IgD-negative memory B cell (primary cell): ENCODE results near the gene ZNF438. TPM values are rescaled to one million over a fixed set of nuclear protein-coding genes. Genes with fewer than 3 reads are reported as not detected.

ENCODE experiments used
- H3K27ac Mint-ChIP-seq, 3 donors: one replicate each; pipeline ENCODE4 v1.8.0; 2020 to 2022; ENCODE audit warnings: mild to moderate bottlenecking in 3 of 3, mixed read lengths in 3 of 3, moderate library complexity in 1 of 3
- H3K27me3 Mint-ChIP-seq: one replicate; pipeline ENCODE4 v1.8.0; 2021; ENCODE audit warnings: mixed read lengths
- H3K36me3 Mint-ChIP-seq: one replicate; pipeline ENCODE4 v1.8.0; 2020; ENCODE audit warnings: mild to moderate bottlenecking, mixed read lengths
- H3K4me1 Mint-ChIP-seq, 3 donors: one replicate each; pipeline ENCODE4 v1.8.0; 2020 to 2022; ENCODE audit warnings: mixed read lengths in 3 of 3, mild to moderate bottlenecking in 1 of 3
- H3K4me3 Mint-ChIP-seq, 4 donors: one replicate each; pipeline ENCODE4 v1.8.0; 2020 to 2022; ENCODE audit warnings: mild to moderate bottlenecking in 4 of 4, mixed read lengths in 4 of 4, moderate library complexity in 3 of 4
- H3K9me3 Mint-ChIP-seq, 3 donors: one replicate each; pipeline ENCODE4 v1.8.0; 2020 to 2021; ENCODE audit warnings: mixed read lengths in 3 of 3, mild to moderate bottlenecking in 1 of 3
- polyA plus RNA-seq: library from polyadenylated mRNA; unstranded; fragments of 300-500 nt; fragmentation: Illumina TruSeq; gene quantifications from one replicate; pipeline ENCODE4 v1.2.3, GENCODE V29; 2021

ZNF438 gene
- polyA plus RNA-seq, 1 donor from 2014 or later: 4.0 TPM

DNA sequence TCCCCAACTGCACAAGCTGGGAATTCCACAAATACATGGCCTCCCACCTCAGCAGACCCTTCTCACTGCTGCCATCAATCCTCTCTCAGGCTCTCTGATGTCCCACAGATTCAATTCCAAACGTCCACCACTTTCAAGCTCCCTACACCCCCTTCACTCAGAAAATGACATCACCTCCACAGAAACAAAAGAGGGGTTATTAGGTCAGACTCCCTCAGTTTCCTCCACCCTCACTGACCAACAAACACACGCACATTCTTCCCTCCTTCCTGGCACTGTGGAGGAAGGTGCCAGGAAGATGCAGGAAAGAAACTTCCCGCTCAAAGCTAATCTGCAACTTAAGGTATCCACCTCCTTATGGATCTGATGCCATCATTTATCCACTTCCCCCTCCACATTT, 18.3 kb downstream of the ZNF438 start:
- Mint-ChIP-seq H3K27ac (no peak overlapping the region), H3K9me3 (peaks cover 0 to 6% (median 0%) of the 10 kb centered on the region in 3 donors), H3K36me3 (peaks cover 6% of the 10 kb centered on the region), H3K4me1 (peaks cover 0 to 2% (median 0%) of the 10 kb centered on the region in 3 donors), H3K27me3 (no peaks in the 10 kb centered on the region), H3K4me3 (no peak overlapping the region)

DNA sequence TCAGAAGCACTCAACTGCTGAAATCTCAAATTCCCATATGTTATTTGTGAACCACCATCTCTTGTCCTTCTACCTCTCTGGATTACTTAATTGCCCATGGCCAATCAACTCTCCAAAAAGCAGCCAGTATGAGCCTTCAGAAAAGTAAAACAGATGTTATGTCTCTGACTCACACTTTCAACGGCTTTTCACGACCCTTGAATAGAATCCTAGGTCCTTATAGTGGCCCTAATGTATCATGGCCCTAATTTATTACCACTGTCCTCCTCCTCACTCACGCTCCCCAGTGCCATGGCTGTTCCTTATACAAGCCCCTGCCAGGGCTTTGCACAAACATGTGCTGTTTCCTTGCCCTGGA, 20.0 kb downstream of the ZNF438 start:
- H3K27ac Mint-ChIP-seq: no peak overlapping the region
- peak overlapping the region in 1 of 4 donors; percentile 32 for H3K4me3 Mint-ChIP-seq
- H3K36me3 Mint-ChIP-seq: peaks cover 4% of the 10 kb centered on the region
- H3K9me3 Mint-ChIP-seq: peaks cover 0 to 6% (median 0%) of the 10 kb centered on the region in 3 donors
- H3K4me1 Mint-ChIP-seq: no peaks in the 10 kb centered on the region
- H3K27me3 Mint-ChIP-seq: no peaks in the 10 kb centered on the region

- H3K27me3 Mint-ChIP-seq: no peaks in the 10 kb centered on the region
- peaks cover 4% of the 10 kb centered on the region for H3K36me3 Mint-ChIP-seq
- no peak overlapping the region for H3K4me3 Mint-ChIP-seq
- no peak overlapping the region for H3K27ac Mint-ChIP-seq
- H3K4me1 Mint-ChIP-seq: no peaks in the 10 kb centered on the region
- peaks cover 0 to 6% (median 0%) of the 10 kb centered on the region in 3 donors for H3K9me3 Mint-ChIP-seq
Observed at GRCh38 chr10:31011017-31011664, 20.5 kb downstream of the ZNF438 start.

GRCh38 chr10:31010062-31010461, 21.6 kb downstream of the ZNF438 start:
- Mint-ChIP-seq H3K36me3 (peaks cover 4% of the 10 kb centered on the region), H3K4me3 (no peak overlapping the region), H3K9me3 (peaks cover 0 to 6% (median 0%) of the 10 kb centered on the region in 3 donors), H3K4me1 (peaks cover 0 to 4% (median 0%) of the 10 kb centered on the region in 3 donors), H3K27ac (no peak overlapping the region), H3K27me3 (no peaks in the 10 kb centered on the region)

DNA sequence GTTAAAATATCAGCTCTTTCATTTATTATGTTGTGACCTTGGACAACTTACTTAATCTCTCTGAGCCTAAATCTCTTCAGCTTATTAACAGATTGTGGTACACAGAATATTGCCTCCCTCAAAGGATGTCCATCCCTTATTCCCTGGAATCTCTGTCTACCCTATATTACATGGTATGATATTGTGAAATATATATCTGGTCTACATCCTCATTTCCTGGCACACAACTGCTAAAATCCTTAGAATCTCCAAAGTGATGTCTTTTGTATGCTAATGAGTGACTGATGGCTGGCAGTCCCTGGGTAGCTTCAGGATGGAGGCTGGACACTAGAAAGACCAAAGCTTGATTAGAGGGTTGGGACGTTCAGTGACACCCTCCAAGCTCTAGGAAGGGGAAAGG, 25.8 kb downstream of the ZNF438 start:
- H3K4me1 Mint-ChIP-seq: peaks cover 0 to 8% (median 2%) of the 10 kb centered on the region in 3 donors
- H3K27ac Mint-ChIP-seq: no peak overlapping the region
- H3K4me3 Mint-ChIP-seq: no peak overlapping the region
- peaks cover 0 to 5% (median 4%) of the 10 kb centered on the region in 3 donors for H3K9me3 Mint-ChIP-seq
- H3K36me3 Mint-ChIP-seq: peaks cover 4% of the 10 kb centered on the region
- H3K27me3 Mint-ChIP-seq: no peaks in the 10 kb centered on the region

DNA sequence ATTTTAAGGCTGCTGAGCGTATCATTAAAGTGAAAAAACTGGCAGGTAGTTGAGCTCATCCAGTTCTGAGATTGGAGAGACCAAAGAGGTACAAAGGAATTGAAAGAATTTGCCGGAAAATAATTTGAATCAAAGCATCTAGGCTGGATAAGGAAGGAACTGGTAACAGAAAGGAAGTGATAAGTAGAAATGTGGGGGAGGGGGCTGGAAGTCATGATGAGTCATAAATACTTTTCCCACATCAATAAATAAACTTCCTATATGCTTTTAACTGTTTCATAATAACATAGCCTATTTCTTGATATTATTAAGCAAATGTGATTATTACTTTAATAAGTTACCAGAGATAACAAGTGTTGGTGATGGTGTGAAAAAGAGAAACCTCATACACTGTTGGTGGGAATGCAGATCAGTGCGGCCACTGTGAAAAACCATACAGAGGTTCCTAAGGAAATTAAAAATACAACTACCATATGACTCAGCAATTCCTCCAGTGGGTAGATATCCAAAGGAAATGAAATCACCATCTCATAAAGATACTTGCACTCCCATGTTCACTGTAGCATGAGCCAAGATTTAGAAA, 27.0 kb downstream of the ZNF438 start:
- Mint-ChIP-seq H3K36me3 (peaks cover 6% of the 10 kb centered on the region), H3K27me3 (no peaks in the 10 kb centered on the region), H3K27ac (no peak overlapping the region), H3K9me3 (peaks cover 0 to 5% (median 4%) of the 10 kb centered on the region in 3 donors), H3K4me3 (no peak overlapping the region), H3K4me1 (peaks cover 0 to 13% (median 2%) of the 10 kb centered on the region in 3 donors)

GRCh38 chr10:31001740-31002139, 29.9 kb downstream of the ZNF438 start:
- Mint-ChIP-seq H3K9me3 (peaks cover 1 to 6% (median 5%) of the 10 kb centered on the region in 3 donors), H3K27me3 (no peaks in the 10 kb centered on the region), H3K27ac (no peak overlapping the region), H3K36me3 (peaks cover 6% of the 10 kb centered on the region), H3K4me3 (no peak overlapping the region), H3K4me1 (peaks cover 15 to 21% (median 19%) of the 10 kb centered on the region in 3 donors)

GRCh38 chr10:31000867-31001266, 30.8 kb downstream of the ZNF438 start:
- peaks cover 6% of the 10 kb centered on the region for H3K36me3 Mint-ChIP-seq
- H3K4me1 Mint-ChIP-seq: peaks cover 15 to 25% (median 19%) of the 10 kb centered on the region in 3 donors
- H3K4me3 Mint-ChIP-seq: no peak overlapping the region
- H3K27ac Mint-ChIP-seq: no peak overlapping the region
- H3K9me3 Mint-ChIP-seq: peaks cover 1 to 9% (median 6%) of the 10 kb centered on the region in 3 donors
- H3K27me3 Mint-ChIP-seq: no peaks in the 10 kb centered on the region

- H3K9me3 Mint-ChIP-seq: peaks cover 3 to 11% (median 10%) of the 10 kb centered on the region in 3 donors
- peak overlapping the region in 1 of 3 donors; percentile 41 for H3K27ac Mint-ChIP-seq
- no peaks in the 10 kb centered on the region for H3K27me3 Mint-ChIP-seq
- peaks cover 15 to 25% (median 17%) of the 10 kb centered on the region in 3 donors for H3K4me1 Mint-ChIP-seq
- peak overlapping the region in 1 of 4 donors; percentile 56 for H3K4me3 Mint-ChIP-seq
- peaks cover 6% of the 10 kb centered on the region for H3K36me3 Mint-ChIP-seq
Observed at GRCh38 chr10:31000071-31000782, 31.4 kb downstream of the ZNF438 start.

DNA sequence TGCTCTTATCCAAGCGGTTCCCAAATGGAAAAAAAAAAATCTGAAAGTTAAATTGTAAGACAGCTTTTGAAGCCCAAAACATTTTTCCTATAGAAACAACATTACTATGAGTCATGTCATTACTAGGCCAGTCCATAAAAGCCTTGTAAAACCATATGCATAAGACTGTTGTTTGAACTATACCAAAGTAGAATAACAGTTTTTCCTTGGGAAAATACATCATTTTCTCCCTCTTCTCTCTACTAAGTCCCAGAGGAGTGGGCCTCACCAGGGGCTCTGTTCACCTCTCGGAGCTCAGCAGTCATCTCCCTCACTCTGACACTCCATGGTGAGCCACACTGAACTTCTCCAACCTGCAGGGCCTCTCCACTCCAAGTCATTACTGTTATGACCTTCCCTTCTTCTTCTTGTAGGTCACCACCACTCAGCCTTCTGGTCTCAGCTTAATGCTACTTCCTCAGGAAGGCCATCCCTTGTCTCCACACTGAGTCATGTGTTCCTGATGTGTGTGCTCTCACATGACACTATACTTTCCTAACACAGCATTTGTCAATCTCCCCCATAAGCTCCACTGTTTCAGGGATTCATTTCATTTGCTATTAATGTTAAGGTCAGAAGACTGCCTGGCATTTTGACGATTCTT, 32.5 kb downstream of the ZNF438 start:
- peak overlapping the region in 2 of 3 donors; percentile 55 to 59 for H3K27ac Mint-ChIP-seq
- peaks cover 5 to 15% (median 8%) of the 10 kb centered on the region in 3 donors for H3K9me3 Mint-ChIP-seq
- H3K36me3 Mint-ChIP-seq: peaks cover 4% of the 10 kb centered on the region
- no peak overlapping the region for H3K4me3 Mint-ChIP-seq
- H3K27me3 Mint-ChIP-seq: no peaks in the 10 kb centered on the region
- H3K4me1 Mint-ChIP-seq: peaks cover 13 to 25% (median 13%) of the 10 kb centered on the region in 3 donors

DNA sequence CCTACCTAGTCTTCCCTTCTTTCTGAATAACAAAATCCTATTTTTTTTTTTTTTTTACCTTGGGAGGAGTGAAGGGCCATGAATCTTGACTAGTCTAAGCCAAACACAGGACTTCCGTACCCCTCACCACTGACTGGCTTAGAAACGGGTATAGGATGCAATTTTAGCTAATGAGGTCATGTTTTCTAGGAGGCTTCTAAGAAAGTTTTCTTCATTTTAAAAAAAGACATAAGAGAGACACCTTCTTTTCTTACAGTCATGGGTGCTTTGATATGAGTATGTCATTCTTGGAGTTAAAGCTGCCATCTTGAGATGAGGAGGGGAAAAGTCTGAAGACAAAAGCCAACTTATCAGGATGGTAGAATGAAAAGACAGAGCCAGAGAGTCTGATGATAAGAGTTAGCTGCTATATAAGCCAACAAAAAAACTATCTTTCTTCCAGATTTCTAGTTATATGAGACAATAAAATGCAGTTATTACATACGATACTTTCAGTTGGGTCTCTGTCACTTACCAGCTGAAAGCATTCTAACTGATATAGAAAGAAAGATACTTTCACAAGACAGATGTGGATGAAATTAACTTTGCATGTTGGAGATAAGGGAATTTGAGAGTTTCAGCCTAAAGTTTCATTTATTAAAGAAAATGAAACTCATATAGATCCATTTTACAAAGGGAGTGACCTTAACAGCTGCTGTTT, 34.0 kb downstream of the ZNF438 start:
- Mint-ChIP-seq H3K27ac (no peak overlapping the region), H3K4me3 (no peak overlapping the region), H3K9me3 (peaks cover 5 to 11% (median 10%) of the 10 kb centered on the region in 3 donors), H3K36me3 (peaks cover 2% of the 10 kb centered on the region), H3K4me1 (peaks cover 13 to 25% (median 13%) of the 10 kb centered on the region in 3 donors), H3K27me3 (no peaks in the 10 kb centered on the region)

GRCh38 chr10:30996481-30997005, 35.1 kb downstream of the ZNF438 start:
- Mint-ChIP-seq H3K4me3 (peak overlapping the region in 1 of 4 donors; percentile 25), H3K36me3 (peaks cover 2% of the 10 kb centered on the region), H3K9me3 (peaks cover 5 to 11% (median 10%) of the 10 kb centered on the region in 3 donors), H3K4me1 (peaks cover 13 to 25% (median 13%) of the 10 kb centered on the region in 3 donors), H3K27me3 (no peaks in the 10 kb centered on the region), H3K27ac (no peak overlapping the region)

DNA sequence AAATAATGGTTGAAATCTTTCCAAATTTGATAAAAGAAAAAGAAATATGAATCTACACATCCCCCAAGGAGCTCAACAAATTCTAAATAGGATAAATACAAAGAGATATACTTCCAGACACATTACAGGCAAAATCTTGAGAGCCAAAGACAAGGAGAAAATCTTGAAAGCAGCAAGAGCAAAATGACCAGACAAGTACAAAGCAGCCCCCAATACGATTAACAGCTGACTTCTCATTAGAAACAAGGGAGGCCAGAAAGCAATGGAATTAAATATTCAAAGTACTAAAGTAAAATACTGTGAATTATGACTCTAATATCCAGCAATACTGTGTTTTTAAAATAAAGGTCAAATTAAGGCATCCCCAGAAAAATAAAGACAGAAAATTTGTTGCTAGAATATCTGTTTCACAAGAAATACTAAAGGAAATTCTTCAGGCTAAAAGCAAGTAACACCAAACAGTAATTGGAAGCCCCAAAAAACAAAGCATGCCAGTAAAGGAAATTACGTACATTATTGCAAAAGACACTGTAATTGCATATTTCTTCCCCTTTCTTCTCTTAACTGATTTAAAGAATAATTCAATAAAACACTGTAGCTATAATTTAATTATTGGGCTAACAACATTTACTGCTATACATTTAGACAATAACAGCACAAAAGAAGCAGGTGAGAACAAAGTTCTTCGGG, 36.4 kb downstream of the ZNF438 start:
- Mint-ChIP-seq H3K4me3 (no peak overlapping the region), H3K36me3 (no peaks in the 10 kb centered on the region), H3K27ac (no peak overlapping the region)

GRCh38 chr10:30993155-30993554, 38.5 kb downstream of the ZNF438 start:
- Mint-ChIP-seq H3K9me3 (peaks cover 4 to 11% (median 10%) of the 10 kb centered on the region in 3 donors), H3K4me1 (peaks cover 4 to 16% (median 7%) of the 10 kb centered on the region in 3 donors), H3K27me3 (no peaks in the 10 kb centered on the region), H3K4me3 (peak overlapping the region in 1 of 4 donors; percentile 45), H3K36me3 (no peaks in the 10 kb centered on the region), H3K27ac (no peak overlapping the region)

More for the DNA sequence above, 36.4 kb downstream of the ZNF438 start:
- Mint-ChIP-seq H3K4me1 (peaks cover 10 to 25% (median 13%) of the 10 kb centered on the region in 3 donors), H3K27me3 (no peaks in the 10 kb centered on the region), H3K9me3 (peaks cover 5 to 11% (median 10%) of the 10 kb centered on the region in 3 donors)
